Measurements from ENCODE around the gene MIGA1.

MIGA1 gene

DNA sequence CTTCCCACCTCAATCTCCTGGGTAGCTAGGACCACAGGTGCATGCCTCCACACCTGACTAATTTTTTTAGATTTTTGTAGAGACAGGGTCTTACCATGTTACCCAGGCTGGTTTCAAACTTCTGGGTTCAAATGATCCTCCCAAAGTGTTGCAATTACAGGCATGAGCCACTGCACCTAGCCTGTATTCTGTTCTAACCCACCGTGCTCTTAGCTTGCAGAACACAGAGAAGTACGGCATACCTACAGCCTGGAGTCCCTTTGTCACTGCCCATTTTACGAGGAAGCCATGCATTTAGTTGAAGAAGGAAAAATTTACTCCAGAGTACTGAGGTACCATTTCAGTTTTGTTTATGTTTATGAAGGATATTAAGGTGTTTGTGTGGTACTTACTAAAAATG lies 79.3 kb downstream of the MIGA1 start:
- H3K27ac ChIP-seq (ENCODE audit: low read depth, low read length): no peak overlapping the region

DNA sequence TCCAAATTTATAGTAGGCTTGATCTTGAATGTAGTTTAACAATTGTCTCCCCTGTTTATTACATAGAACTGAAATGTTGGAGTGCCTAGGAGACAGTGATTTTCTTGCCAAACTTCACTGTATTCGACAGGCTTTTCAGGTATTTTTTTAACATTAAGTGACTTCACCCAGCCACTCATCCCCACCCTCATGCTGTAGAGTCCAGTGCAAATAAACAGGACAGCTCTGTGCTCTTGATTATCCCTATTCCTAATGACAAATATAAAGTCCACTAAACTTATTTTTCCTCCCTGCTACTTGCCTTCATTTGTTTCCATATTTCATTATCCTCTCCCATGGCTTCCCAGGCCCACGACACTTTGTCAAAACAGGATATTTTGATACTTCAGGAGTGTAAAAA lies 79.8 kb downstream of the MIGA1 start:
- Histone ChIP-seq H4K20me1 (ENCODE audit: control insufficient read depth, insufficient read depth, low read depth, low read length) (no peaks in the 10 kb centered on the region), H3K27ac (ENCODE audit: low read depth, low read length) (no peak overlapping the region), H3K4me2 (ENCODE audit: low read length) (no peak overlapping the region), H3K36me3 (ENCODE audit: control insufficient read depth, low read length) (peaks cover 15% of the 10 kb centered on the region), H3F3A (ENCODE audit: control insufficient read depth, insufficient read depth) (no peaks in the 10 kb centered on the region), H3K9me3 (ENCODE audit: control insufficient read depth, insufficient read depth, low read length) (no peaks in the 10 kb centered on the region; the same call in 1 of the 2 replicates), H3K4me1 (ENCODE audit: control insufficient read depth, low read length) (no peaks in the 10 kb centered on the region), H3K27me3 (ENCODE audit: control insufficient read depth, low read length) (no peaks in the 10 kb centered on the region), H3K9me2 (replicated peaks; ENCODE audit: control insufficient read depth, low read length) (no peaks in the 10 kb centered on the region), H3K4me3 (ENCODE audit: low read length) (no peak overlapping the region), H3K79me2 (ENCODE audit: control insufficient read depth, low read length) (no peaks in the 10 kb centered on the region)
- TF ChIP-seq CTCF (IDR thresholded peaks at IDR 0.05; ENCODE audit: low read depth, low read length, poor library complexity, severe bottlenecking): no peak
- no peak for TF ChIP-seq EZH2phosphoT487 (IDR thresholded peaks at IDR 0.05; ENCODE audit: borderline replicate concordance, low read length)

More for the DNA sequence above, 79.3 kb downstream of the MIGA1 start:
- H3F3A ChIP-seq (ENCODE audit: control insufficient read depth, insufficient read depth): no peaks in the 10 kb centered on the region
- H3K36me3 ChIP-seq (ENCODE audit: control insufficient read depth, low read length): peaks cover 15% of the 10 kb centered on the region
- H3K79me2 ChIP-seq (ENCODE audit: control insufficient read depth, low read length): no peaks in the 10 kb centered on the region
- no peak overlapping the region for H3K4me3 ChIP-seq (ENCODE audit: low read length)
- no peaks in the 10 kb centered on the region; the same call in 1 of the 2 replicates for H3K9me3 ChIP-seq (ENCODE audit: control insufficient read depth, insufficient read depth, low read length)
- TF ChIP-seq EZH2phosphoT487 (IDR thresholded peaks at IDR 0.05; ENCODE audit: borderline replicate concordance, low read length) (no peak), CTCF (IDR thresholded peaks at IDR 0.05; ENCODE audit: low read depth, low read length, poor library complexity, severe bottlenecking) (no peak)
- no peaks in the 10 kb centered on the region for H3K9me2 ChIP-seq (replicated peaks; ENCODE audit: control insufficient read depth, low read length)
- H3K27me3 ChIP-seq (ENCODE audit: control insufficient read depth, low read length): no peaks in the 10 kb centered on the region
- no peaks in the 10 kb centered on the region for H4K20me1 ChIP-seq (ENCODE audit: control insufficient read depth, insufficient read depth, low read depth, low read length)
- H3K4me1 ChIP-seq (ENCODE audit: control insufficient read depth, low read length): no peaks in the 10 kb centered on the region
- no peak overlapping the region for H3K4me2 ChIP-seq (ENCODE audit: low read length)

GRCh38 chr1:77866296-77866695 lies 86.8 kb downstream of the MIGA1 start:
- Histone ChIP-seq H3K4me3 (ENCODE audit: low read length) (no peak overlapping the region), H3F3A (ENCODE audit: control insufficient read depth, insufficient read depth) (no peaks in the 10 kb centered on the region), H4K20me1 (ENCODE audit: control insufficient read depth, insufficient read depth, low read depth, low read length) (no peaks in the 10 kb centered on the region), H3K9me2 (replicated peaks; ENCODE audit: control insufficient read depth, low read length) (no peaks in the 10 kb centered on the region), H3K27ac (ENCODE audit: low read depth, low read length) (no peak overlapping the region), H3K4me1 (ENCODE audit: control insufficient read depth, low read length) (no peaks in the 10 kb centered on the region), H3K9me3 (ENCODE audit: control insufficient read depth, insufficient read depth, low read length) (no peaks in the 10 kb centered on the region), H3K4me2 (ENCODE audit: low read length) (no peak overlapping the region), H3K79me2 (ENCODE audit: control insufficient read depth, low read length) (no peaks in the 10 kb centered on the region), H3K36me3 (ENCODE audit: control insufficient read depth, low read length) (peaks cover 10% of the 10 kb centered on the region), H3K27me3 (ENCODE audit: control insufficient read depth, low read length) (no peaks in the 10 kb centered on the region)
- TF ChIP-seq EZH2phosphoT487 (IDR thresholded peaks at IDR 0.05; ENCODE audit: borderline replicate concordance, low read length) (no peak), CTCF (IDR thresholded peaks at IDR 0.05; ENCODE audit: low read depth, low read length, poor library complexity, severe bottlenecking) (no peak)
